Measurements from ENCODE around the gene IZUMO4.
A peak's percentile ranks its signal among the peaks of the same experiment; 100 is the strongest.
"Not testable (repeated sequence)": the region's sequence is repeated elsewhere in the genome, so short reads cannot be mapped to it uniquely, and the experiment has no call there.

Gene IZUMO4

GRCh38 chr19:2083174-2083854 lies 13.4 kb upstream of the IZUMO4 start:
- DNase-seq = no peak

- peak; percentile 91 for DNase-seq
These were observed 11.6 kb upstream of the IZUMO4 start for GRCh38 chr19:2084993-2085720.

- DNase-seq = peak; percentile 46
These were observed 9.8 kb upstream of the IZUMO4 start for GRCh38 chr19:2086695-2087620.

- DNase-seq = no peak
These were observed 9.1 kb upstream of the IZUMO4 start for GRCh38 chr19:2087621-2088100.

- DNase-seq = no peak
These were observed 7.6 kb upstream of the IZUMO4 start for GRCh38 chr19:2089001-2089711.

GRCh38 chr19:2089727-2090053 lies 7.0 kb upstream of the IZUMO4 start:
- DNase-seq = no peak

GRCh38 chr19:2091926-2092525 lies 4.7 kb upstream of the IZUMO4 start:
- DNase-seq = not testable (repeated sequence)

- DNase-seq = no peak
These were observed 658 bp upstream of the IZUMO4 start, which contains the start of gene MOB3A for GRCh38 chr19:2096034-2096479. MOB3A (minus strand) TSS chr19:2096326; CDS start chr19:2078560, 17,766 bp downstream.

GRCh38 chr19:2097203-2097885 lies 629 bp downstream of the IZUMO4 start:
- DNase-seq = no peak

- no peak for DNase-seq
These were observed 1.2 kb downstream of the IZUMO4 start for GRCh38 chr19:2097886-2098327.

- no peak for DNase-seq
These were observed 2.4 kb downstream of the IZUMO4 start for GRCh38 chr19:2099054-2099501.

GRCh38 chr19:2099937-2100718 lies 3.4 kb downstream of the IZUMO4 start:
- DNase-seq = no peak

GRCh38 chr19:2100719-2101061 lies 4.0 kb downstream of the IZUMO4 start:
- no peak for DNase-seq

GRCh38 chr19:2101417-2102335 lies 5.0 kb downstream of the IZUMO4 start:
- no peak for DNase-seq

- no peak for DNase-seq
These were observed 6.5 kb downstream of the IZUMO4 start for GRCh38 chr19:2103045-2103707.

GRCh38 chr19:2108251-2109016 lies 11.7 kb downstream of the IZUMO4 start:
- no peak for DNase-seq

- DNase-seq = no peak
These were observed 12.5 kb downstream of the IZUMO4 start for GRCh38 chr19:2109046-2109864.
